PC-9 (cell line): ENCODE data around the gene POU3F1. TPM values are rescaled to one million over a fixed set of nuclear protein-coding genes. Genes with fewer than 3 reads are reported as not detected.

Experiments used
- BruUV-seq: library from RNA; stranded (reverse); fragments of 400-500 nt; replicated peaks from 2 replicates; lab custom pipeline; 2021; lab: Mats Ljungman, UMichigan
- CTCF ChIA-PET: fragments of 300-600 bp; sonication (Branson Sonifier 250); formaldehyde crosslinking; loops from one replicate; lab custom pipeline; 2022; ENCODE audit warnings: antibody characterized with exemption; lab: Charles Lee
- POLR2A ChIA-PET: fragments of 300-600 bp; sonication (Branson Sonifier 250); formaldehyde crosslinking; loops from one replicate; lab custom pipeline; 2022; ENCODE audit warnings: antibody characterized with exemption; ENCODE audit not compliant: unreplicated experiment; lab: Charles Lee
- DNase-seq, 2 experiments: peaks; one replicate each; pipeline versions ENCODE4 v3.0.0 to v3.0.0-alpha.2; 2015 to 2022; ENCODE audit warnings: mixed read lengths in 1 of 2
- H2AFZ ChIP-seq: fragments of 200-600 bp; sonication (generic); 2 replicates; pipeline ENCODE4 v1.8.1; 2017; ENCODE audit warnings: antibody characterized with exemption
- H3F3A ChIP-seq: fragments of 200-600 bp; sonication (generic); 2 replicates; pipeline ENCODE4 v1.8.1; 2017; ENCODE audit warnings: antibody characterized with exemption, mild to moderate bottlenecking, low read depth; ENCODE audit not compliant: insufficient read depth
- H3K27ac ChIP-seq: fragments of 200-600 bp; sonication (generic); 2 replicates; pipeline ENCODE4 v1.6.1; 2016; ENCODE audit warnings: mixed run types
- H3K27me3 ChIP-seq: fragments of 200-600 bp; sonication (generic); 2 replicates; pipeline ENCODE4 v1.6.1; 2016; ENCODE audit warnings: low read depth, mixed run types; ENCODE audit not compliant: insufficient read depth
- H3K36me3 ChIP-seq: fragments of 200-600 bp; sonication (generic); 2 replicates; pipeline ENCODE4 v1.6.1; 2016; ENCODE audit warnings: low read depth, mixed run types
- H3K4me1 ChIP-seq: fragments of 200-600 bp; sonication (generic); replicated peaks from 2 replicates; pipeline ENCODE4 v1.6.1; 2016; ENCODE audit warnings: mixed run types; ENCODE audit not compliant: insufficient read depth
- H3K4me2 ChIP-seq: fragments of 200-600 bp; sonication (generic); 2 replicates; pipeline ENCODE4 v1.6.1; 2017; ENCODE audit warnings: mixed run types
- H3K4me3 ChIP-seq: fragments of 200-600 bp; sonication (generic); 2 replicates; pipeline ENCODE4 v1.6.1; 2016; ENCODE audit warnings: mixed run types
- H3K79me2 ChIP-seq: fragments of 200-600 bp; sonication (generic); 2 replicates; pipeline ENCODE4 v1.6.1; 2017; ENCODE audit warnings: low read depth, mixed run types
- H3K9me2 ChIP-seq: fragments of 200-600 bp; sonication (generic); 2 replicates; pipeline ENCODE4 v1.8.1; 2017; ENCODE audit warnings: mild to moderate bottlenecking; ENCODE audit not compliant: insufficient read depth
- H3K9me3 ChIP-seq: fragments of 200-600 bp; sonication (generic); 2 replicates; pipeline ENCODE4 v1.8.1; 2016; ENCODE audit warnings: low read depth; ENCODE audit not compliant: insufficient read depth
- H4K20me1 ChIP-seq: fragments of 200-600 bp; sonication (generic); 2 replicates; pipeline ENCODE4 v1.8.1; 2017; ENCODE audit not compliant: insufficient read depth
- CTCF ChIP-seq: fragments of 200-600 bp; sonication (generic); conservative IDR thresholded peaks from 2 replicates; pipeline ENCODE4 v1.6.1; 2017; ENCODE audit warnings: mixed run types, antibody characterized with exemption, mild to moderate bottlenecking, moderate library complexity
- EZH2 ChIP-seq: fragments of 200-600 bp; sonication (generic); IDR thresholded peaks from 2 replicates; pipeline ENCODE4 v1.8.0; 2017; ENCODE audit warnings: antibody characterized with exemption, low read depth
- intact Hi-C: fragments of 100-400 bp; cut with micrococcal nuclease; formaldehyde crosslinking; loops from one replicate; pipeline ENCODE4 v1.10.0; 2022; ENCODE audit not compliant: unreplicated experiment
- total RNA-seq: library from RNA; stranded (reverse); gene quantifications from 2 replicates; pipeline ENCODE4 v1.2.3, GENCODE V29; 2021

The POU3F1 gene
- total RNA-seq, 1 experiment from 2014 or later = not detected

DNA sequence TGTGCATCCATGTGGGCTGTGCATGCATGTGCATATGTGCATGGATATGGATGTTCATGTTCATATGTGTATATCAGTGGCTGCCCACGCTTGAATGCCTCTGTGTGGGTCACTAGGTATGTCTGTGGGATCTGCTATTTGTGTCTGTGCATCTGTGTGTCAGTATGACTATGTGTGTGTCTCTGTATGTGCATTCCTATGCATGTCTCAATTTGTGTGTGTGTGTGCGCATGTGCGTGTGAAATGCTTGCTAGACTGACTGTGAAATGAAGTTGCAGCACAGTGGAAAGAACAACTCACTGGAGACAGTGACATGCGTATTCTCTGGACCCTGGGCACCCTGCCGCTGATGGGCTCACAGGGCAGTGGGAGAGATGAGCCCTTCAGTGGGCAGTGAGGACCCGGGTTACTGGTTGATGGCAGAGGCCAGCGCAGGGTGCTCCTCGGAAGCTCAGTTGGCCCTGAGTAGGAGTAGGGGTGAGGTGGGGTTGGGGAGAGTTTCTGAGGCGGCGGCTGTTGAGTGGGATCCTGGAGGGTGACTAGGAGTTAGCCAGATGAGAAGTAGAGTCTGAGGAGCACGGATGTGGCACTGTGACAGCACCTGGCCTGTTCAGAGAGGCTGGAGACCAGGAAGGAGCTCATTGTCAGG is 43.2 kb upstream of the POU3F1 start:
- H3K27ac ChIP-seq = no peak overlapping the region
- no peaks in the 10 kb centered on the region for H3K9me3 ChIP-seq
- DNase-seq = no peak
- no peaks in the 10 kb centered on the region for H3K36me3 ChIP-seq
- H3K4me3 ChIP-seq = no peak overlapping the region
- H3K4me1 ChIP-seq = no peaks in the 10 kb centered on the region
- intact Hi-C loops = no loop called here
- ChIA-PET POLR2A (no interaction called here), CTCF (interaction anchor here (0.5 kb wide), 1 partner anchor 340 kb away, joined by 5 read pairs; no protein-coding TSS in a partner anchor)
- H3K79me2 ChIP-seq = no peaks in the 10 kb centered on the region
- no peaks in the 10 kb centered on the region for H3F3A ChIP-seq
- no TSS peak for BruUV-seq
- H4K20me1 ChIP-seq = no peaks in the 10 kb centered on the region
- TF ChIP-seq CTCF (no peak), EZH2 (no peak)
- H3K4me2 ChIP-seq = no peak overlapping the region
- H2AFZ ChIP-seq = no peak overlapping the region
- no peaks in the 10 kb centered on the region for H3K9me2 ChIP-seq
- peaks cover 26% of the 10 kb centered on the region for H3K27me3 ChIP-seq

- no peaks in the 10 kb centered on the region for H3F3A ChIP-seq
- no peaks in the 10 kb centered on the region for H4K20me1 ChIP-seq
- no peaks in the 10 kb centered on the region for H3K9me2 ChIP-seq
- ChIA-PET CTCF (no interaction called here), POLR2A (no interaction called here)
- no peaks in the 10 kb centered on the region for H3K79me2 ChIP-seq
- H3K9me3 ChIP-seq = no peaks in the 10 kb centered on the region
- H2AFZ ChIP-seq = no peak overlapping the region
- H3K4me2 ChIP-seq = no peak overlapping the region
- no peaks in the 10 kb centered on the region for H3K4me1 ChIP-seq
- DNase-seq = no peak
- peaks cover 23% of the 10 kb centered on the region for H3K27me3 ChIP-seq
- H3K36me3 ChIP-seq = no peaks in the 10 kb centered on the region
- no peak overlapping the region for H3K4me3 ChIP-seq
- H3K27ac ChIP-seq = no peak overlapping the region
- TF ChIP-seq CTCF = no peak
- BruUV-seq = no TSS peak
- intact Hi-C loops = no loop called here
Observed at GRCh38 chr1:38088791-38089190, 42.2 kb upstream of the POU3F1 start.

DNA sequence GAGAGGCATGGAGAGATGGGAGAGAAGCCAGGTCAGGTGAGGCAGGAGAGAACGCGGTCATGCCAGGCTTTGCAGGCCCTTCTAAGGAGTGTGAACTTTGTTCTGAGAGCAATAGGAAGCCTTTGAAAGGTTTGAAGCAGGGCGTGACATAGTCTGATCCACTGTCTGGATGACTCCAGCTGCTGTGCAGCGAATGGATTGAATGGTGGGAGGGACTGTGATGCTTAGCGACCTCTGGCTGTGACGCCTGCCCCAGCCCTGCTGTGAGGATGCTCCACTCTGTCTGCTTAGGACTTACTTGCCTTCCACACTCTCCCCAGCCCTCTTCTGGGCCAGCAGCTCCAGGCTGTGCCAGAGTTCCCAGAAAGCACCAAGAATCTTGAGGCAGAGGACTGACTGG is 41.8 kb upstream of the POU3F1 start:
- Histone ChIP-seq H4K20me1 (no peaks in the 10 kb centered on the region), H2AFZ (no peak overlapping the region), H3K36me3 (no peaks in the 10 kb centered on the region), H3K4me2 (no peak overlapping the region), H3K4me3 (no peak overlapping the region), H3K4me1 (no peaks in the 10 kb centered on the region), H3K27ac (no peak overlapping the region), H3K9me2 (no peaks in the 10 kb centered on the region), H3F3A (no peaks in the 10 kb centered on the region), H3K27me3 (peaks cover 19% of the 10 kb centered on the region), H3K9me3 (no peaks in the 10 kb centered on the region), H3K79me2 (no peaks in the 10 kb centered on the region)
- no peak for DNase-seq
- ChIA-PET POLR2A (no interaction called here), CTCF (no interaction called here)
- no peak for TF ChIP-seq CTCF
- no peak for TF ChIP-seq EZH2
- no TSS peak for BruUV-seq
- intact Hi-C loops = no loop called here
